ENCODE results near the gene APOE.

GRCh38 chr19:44871809-44872208, 33.8 kb upstream of the APOE start:
- TF ChIP-seq, protein P1, sequence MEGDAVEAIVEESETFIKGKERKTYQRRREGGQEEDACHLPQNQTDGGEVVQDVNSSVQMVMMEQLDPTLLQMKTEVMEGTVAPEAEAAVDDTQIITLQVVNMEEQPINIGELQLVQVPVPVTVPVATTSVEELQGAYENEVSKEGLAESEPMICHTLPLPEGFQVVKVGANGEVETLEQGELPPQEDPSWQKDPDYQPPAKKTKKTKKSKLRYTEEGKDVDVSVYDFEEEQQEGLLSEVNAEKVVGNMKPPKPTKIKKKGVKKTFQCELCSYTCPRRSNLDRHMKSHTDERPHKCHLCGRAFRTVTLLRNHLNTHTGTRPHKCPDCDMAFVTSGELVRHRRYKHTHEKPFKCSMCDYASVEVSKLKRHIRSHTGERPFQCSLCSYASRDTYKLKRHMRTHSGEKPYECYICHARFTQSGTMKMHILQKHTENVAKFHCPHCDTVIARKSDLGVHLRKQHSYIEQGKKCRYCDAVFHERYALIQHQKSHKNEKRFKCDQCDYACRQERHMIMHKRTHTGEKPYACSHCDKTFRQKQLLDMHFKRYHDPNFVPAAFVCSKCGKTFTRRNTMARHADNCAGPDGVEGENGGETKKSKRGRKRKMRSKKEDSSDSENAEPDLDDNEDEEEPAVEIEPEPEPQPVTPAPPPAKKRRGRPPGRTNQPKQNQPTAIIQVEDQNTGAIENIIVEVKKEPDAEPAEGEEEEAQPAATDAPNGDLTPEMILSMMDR (IDR thresholded peaks at IDR 0.05) = no peak
- TF ChIP-seq POLR2A (IDR thresholded peaks at IDR 0.05) = no peak
